Measurements from ENCODE around the gene AQP5.
A peak's percentile ranks its signal among the peaks of the same experiment; 100 is the strongest.

AQP5 gene

DNA sequence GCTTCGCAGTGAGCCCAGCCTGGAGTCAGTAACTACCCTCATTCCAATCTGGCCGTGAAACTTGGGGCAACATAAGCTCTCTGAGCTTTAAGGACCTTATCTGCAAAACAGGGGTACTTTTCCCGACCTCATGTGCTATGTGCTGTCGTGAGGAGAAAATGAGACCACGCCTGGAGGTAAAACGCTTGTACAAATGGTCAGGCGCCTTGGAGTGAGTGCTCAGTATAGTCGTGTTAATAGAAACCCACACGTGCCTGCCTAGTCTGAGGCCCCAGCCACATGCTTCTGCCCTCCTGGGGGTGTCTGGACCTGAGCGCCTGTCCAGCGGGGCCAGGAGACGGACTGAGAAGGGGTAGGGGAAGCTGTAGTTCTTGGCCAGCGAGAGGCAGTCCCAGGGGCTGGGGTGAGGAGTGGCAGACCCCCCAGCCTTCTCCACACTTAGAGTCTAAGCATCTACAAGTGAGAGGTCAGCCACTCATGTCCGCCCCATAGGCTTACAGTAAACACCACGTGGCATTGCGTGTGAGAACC lies 4.9 kb downstream of the AQP5 start:
- no peak for DNase-seq

DNA sequence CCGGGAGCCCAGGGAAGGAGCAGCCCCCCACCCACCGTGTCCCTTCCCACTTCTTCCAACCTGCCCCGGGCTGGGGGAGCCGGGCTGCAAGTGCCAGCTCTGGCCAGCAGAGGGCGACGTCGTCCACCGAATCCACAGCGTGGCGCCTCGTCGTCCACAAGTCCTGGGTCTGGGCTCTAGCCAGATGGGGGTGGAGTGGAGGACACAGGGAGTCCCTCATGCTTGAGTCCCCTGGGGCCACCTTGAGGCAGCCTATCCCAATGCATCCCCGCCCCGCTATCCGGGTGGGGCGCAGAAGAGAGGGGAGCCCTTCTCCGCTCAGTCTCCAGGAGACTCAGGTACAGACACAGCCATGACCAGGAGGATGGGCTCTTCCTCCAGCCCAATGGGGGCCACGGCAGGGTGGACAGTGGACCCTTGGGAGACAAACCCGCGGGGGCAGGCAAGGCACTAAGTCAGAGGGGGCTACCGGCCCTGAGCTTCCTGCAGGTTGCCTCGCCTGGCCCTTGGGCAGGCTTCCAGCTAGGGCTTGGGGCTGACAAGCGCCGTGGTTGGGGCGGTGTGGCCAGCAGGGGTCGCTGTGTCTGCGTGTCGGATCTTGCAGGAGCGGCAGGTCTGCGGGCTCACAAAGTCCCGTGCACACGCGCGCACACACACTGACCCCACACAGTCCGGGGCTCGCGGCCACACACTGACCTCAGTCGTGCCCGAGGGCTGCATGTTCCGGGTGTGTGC lies 5.5 kb downstream of the AQP5 start:
- DNase-seq, result peak; percentile 69

DNA sequence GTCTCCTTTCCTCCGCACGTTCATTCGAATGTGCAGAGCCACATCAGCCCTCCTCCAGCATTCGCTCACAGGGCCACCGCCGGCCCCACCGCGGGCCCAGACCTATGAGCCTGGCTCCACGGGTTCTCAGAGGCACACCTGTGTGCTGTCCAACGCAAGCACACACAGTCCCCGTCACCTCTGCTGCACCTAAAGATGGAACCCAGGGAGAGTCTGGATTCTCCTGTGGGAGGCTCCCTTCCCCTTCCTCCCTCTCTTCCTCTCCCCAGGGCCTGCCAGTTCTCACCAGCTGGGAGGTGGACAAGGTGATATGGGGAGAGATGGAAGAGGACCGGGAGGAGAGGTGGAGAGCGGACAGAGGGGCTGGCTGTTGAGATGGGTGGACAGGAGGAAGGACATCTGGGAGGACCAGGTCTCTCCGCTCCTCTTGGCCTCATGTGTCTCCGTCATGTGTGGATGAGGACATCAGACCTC lies 6.1 kb downstream of the AQP5 start:
- DNase-seq, result no peak

DNA sequence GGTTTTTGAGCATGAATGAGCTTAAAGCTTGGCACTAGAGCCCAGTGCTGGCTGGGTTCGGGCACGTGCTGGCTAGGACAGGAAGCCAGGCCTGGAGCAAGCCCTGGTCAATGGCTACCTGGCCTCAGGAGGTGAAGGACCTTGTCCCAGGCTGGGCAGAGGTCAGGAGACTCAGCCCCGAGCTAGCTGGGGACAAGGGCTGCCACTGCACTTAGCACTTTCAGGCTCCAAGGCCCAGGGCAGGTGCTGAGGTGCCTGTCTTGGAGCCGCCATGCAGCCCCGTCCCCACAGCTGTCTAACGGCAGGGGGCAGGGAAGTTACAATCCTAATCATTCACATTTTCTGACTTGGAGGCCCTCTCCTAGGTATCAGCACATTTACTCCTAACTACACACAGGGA lies 6.8 kb downstream of the AQP5 start:
- DNase-seq, result no peak

DNA sequence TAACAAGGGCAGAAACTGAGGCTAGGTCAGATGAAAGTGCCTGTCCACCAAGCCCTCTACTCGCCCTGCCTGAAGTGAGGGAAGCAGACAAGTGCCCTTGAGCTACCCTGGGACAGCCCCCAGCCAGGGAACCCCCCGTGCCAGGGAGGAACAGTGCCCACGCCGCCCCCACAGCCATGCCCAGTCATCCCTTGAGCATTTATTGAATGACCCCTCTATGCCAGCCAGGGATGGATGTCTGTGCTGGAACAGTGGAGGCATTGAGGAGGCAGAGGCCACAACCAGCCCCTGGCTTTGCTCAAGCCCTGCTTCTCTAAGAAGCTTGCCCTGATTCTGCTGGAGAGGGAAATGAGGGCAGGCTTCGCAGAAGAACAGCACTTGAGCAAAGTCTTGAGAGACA lies 7.4 kb downstream of the AQP5 start:
- DNase-seq, result no peak

DNA sequence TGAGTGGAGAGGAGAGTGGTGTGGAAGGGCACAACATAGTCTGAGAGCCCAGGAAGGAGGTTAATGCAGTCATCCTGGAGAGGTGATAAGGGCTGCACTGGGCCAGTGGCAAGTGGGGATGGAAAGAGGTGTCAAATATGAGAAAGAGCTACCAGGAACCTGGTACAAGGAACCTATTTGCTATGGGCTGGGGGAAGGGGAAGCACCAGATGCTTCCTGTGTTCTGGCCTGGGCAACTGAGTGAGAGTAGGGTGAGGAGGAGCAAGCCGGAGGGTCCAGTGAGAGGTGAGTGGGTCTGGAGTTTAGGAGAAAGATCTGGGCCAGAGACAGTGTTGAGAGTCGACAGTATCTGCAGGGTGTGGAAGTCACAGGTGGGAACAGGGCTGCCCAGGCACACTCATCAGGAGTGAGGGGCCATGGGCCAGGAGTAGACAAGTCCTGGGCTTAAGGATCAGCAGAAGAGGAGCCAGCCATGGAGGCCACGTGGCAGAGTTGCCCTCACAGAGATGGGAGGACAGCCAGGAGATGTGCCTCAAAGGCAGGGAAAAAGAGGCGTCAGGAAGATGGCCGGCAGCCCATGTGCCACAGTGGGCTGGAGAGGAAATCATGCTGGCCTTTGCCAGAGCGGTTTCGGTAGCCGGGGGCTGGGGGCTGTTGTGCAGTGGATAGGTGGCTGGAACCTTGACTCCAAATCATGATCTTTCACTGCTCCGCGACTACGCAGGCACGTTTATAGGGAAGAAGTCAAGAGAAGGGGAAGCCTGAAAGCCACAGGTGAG lies 8.2 kb downstream of the AQP5 start:
- no peak for DNase-seq

DNA sequence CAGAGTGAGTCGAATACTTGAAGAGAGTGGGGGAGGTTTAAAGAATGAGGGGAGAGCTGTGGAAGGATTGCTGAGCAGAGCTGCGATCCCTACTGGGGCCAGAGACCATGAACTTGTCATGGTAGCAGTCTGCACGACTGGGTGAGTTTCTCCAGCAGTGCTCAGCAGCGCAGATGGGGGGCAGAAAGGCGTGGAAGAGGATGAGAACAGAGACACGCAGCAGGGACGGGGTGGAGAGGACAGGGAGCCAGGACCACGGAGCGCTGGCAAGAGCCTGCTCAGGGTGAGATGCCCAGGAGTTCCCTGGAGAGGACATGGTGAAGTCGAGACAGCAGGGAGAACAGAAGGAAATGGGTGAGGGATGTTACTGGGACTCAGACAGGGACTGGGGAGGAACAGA lies 9.0 kb downstream of the AQP5 start:
- no peak for DNase-seq

DNA sequence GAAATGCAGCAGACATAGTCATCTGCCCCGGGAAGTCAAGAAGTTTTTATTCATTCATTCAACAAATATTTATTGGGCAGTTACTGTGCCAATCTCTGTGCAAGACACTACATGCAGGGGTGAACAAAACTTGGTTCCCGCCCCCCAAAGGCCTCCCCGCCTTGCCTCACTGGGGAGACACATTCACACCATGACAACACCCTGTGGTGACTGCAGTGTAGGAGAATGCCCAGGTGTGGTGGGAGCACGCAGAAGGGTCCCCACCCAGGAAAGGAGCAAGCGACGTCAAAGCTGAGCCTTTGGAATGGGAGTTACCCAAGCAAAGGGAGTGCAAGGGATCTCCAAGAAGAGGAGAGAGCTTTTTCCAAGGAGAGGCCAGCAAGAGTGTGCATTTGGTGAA lies 9.5 kb downstream of the AQP5 start:
- DNase-seq, result no peak

DNA sequence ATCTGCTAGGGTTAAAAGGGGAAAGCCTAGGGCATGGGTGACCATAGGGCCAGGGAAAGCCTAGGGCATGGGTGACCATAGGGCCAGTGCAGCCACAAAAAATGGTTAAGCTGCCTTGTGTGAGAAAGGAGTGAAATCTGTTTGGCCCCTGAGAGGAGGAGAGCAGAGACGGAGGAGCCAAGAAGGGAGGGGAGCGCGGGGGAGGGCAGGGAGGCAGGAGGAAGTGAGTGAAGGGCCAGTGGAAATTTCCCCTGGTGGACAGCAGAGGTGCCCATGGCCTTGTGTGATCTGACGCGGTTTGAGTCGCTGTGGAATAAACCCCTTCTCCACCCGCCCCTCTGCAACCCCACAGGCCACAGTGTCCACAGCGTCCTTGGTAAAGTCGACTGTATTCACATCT lies 10.5 kb downstream of the AQP5 start:
- no peak for DNase-seq

DNA sequence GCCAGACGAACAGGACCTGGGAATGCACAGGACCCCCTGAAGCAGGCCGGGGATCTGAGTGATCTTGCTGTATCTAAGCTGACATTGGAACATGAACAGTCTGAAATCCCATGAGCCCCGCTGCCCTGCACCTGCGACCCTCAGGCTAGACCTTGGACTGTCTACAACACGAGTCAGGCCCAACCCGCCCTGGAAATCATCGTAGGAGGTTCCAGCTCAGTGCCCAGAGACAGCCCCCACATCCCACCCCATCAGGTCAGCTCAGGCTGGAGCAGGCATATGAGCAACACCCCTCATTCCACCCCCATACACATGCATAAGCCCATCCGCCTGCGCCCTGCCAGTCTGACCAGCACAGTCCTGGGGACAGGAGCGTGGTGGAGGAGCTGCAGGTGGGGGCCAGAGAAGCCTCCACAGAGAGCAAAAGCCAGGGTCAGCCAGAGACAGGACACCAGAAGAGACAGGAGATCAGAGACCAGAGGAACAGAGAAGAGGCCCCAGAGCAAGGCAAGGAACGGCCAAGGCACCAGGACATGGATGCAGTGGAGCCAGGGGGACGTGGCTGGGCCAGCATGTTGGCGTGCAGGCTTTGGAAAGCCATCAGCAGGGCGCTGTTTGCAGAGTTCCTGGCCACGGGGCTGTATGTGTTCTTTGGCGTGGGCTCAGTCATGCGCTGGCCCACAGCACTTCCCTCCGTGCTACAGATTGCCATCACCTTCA lies 11.1 kb downstream of the AQP5 start, which contains the start of gene AQP6:
AQP6 (plus strand) TSS at position 307 of the 720 bp plus-strand sequence; CDS start at position 534, 227 bp downstream.
- no peak for DNase-seq

DNA sequence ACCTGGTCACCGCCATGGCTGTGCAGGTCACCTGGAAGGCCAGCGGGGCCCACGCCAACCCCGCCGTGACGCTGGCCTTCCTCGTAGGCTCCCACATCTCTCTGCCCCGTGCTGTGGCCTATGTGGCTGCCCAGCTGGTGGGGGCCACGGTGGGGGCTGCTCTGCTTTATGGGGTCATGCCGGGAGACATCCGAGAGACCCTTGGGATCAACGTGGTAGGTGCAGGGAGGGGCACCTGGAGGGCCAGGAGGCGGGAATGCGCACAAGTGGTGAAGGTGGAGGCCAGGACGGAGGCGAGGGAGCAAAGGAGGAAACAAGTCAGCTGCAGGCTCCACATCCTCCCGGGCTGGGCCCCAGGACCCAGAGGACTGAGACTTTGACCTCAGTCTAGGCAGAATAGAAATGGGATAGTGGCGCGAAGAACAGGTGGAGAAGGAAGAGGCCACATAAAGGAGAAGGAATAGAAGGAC lies 11.7 kb downstream of the AQP5 start:
- DNase-seq, result no peak

DNA sequence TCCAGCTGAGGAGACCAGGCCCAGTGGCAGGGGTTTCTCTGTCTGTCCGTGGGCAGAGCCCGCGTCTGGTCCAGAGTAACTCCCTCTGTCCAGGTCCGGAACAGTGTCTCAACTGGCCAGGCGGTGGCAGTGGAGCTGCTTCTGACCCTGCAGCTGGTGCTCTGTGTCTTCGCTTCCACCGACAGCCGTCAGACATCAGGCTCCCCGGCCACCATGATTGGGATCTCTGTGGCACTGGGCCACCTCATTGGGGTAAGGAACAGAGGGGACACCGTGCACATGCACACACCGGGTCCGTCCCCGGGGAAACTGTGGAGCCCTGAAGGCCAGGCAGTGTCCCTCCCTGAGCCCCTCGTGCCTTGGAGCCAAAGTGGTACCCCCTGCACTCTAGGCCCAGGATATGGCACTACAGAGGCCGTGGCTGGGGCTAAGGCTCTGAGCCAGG lies 12.6 kb downstream of the AQP5 start:
- no peak for DNase-seq

DNA sequence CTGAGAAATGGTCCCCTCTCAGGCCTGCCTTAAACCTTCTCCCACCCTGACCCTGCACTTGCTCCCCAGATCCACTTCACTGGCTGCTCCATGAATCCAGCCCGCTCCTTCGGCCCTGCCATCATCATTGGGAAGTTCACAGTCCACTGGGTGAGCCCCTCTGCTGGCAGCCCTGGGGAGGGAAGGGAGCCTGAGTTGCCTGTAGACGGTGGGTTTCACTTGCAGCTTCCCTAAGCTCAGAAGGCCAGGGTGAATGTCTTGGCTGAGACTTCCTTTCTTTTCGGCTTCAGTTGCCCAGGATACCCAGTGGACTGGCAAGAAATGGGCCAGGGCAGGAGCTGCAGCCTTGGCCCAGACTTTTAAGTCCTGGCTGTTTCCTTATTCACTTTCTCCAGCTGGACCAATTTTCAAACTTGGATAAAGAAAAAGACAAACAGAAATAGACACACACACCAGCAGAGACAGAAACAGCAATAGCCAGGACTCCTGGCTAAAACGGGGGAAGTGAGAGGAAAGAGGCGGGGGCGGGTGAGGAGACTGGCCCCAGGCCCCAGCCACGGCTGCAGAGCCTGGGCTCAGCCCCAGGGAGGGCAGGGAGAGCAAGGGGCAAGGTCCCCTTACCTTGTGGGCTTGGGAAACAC lies 13.1 kb downstream of the AQP5 start:
- no peak for DNase-seq

DNA sequence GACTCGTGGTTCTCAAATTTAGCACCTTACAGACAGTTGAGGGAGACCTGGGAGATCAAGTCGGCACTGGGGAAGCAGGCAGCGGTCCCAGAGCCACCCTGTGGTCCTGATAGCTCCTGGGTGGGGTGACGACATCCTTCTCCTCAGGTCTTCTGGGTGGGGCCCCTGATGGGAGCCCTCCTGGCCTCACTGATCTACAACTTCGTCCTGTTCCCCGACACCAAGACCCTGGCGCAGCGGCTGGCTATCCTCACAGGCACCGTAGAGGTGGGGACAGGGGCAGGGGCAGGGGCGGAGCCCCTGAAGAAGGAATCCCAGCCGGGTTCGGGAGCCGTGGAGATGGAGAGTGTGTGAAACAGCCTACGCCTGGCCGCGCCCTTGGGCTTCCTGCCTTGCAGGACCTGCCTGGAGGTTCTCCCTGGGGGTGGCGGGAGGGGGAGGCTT lies 13.7 kb downstream of the AQP5 start:
- no peak for DNase-seq

DNA sequence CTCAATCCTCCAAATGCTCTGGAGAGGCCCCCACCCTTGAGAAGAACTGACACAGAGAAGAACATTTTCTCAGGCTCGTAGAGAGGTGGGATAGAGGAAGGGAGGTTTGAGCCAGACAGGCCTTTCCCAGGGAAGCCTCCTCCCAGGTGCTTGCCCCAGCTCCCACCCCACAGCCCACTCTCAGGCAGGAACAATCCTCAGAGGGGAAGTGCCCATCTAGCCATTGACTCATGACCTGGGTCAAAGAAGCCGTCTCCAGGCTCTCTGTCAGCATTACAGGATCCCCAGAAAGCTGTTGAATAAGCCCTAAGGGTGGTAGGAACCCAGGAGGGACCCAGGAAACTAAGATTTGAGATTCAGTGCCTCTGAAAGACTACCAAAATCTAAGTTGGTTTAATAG lies 14.9 kb downstream of the AQP5 start:
- no peak for DNase-seq

DNA sequence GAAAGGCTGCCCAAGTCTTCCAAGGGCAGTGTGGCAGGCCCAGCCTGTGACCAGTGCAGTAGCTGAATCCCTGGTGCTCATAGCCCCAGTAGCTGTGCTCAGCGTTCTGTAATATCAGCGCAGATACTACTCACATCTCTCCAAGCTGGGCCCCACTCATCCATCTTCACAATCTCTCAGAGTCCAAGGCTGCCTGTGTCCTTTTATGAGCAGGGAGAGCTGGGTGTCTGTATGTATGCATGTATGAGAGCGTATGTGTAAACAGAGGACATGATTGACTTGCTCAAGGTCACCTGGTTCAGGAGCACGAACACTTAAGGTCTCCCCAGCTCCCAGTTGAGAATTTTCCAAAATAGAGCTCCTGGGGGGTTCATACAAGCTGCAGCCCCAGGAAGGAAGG lies 16.5 kb downstream of the AQP5 start:
- DNase-seq, result no peak

DNA sequence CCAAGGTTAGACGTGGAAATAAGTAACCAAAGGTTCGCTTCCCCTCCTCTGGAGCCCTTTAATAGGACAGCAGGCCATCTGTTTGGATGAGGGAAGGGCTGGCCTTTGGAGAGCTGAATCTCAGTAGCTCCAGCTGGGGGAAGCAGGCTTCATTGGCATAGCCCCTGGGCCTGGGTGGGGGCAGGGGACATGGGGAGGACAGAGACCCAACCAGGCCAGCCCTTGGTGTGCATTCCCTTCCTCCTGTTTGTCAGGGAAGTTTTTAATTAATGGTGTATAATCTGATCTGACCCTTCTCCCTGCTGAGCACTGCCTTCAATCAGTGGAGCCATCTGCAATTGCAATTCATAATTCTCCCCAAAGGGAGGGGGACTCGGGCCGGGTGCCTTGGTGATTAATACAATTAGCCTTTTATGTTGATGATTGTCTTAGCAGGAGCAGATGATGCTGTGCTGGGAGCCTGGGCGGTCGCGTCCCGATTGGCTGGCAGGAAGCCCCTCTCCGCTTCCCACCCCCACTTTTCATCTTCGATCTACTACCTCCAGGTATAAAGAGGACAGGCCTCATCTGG lies 17.4 kb downstream of the AQP5 start:
- no peak for DNase-seq

DNA sequence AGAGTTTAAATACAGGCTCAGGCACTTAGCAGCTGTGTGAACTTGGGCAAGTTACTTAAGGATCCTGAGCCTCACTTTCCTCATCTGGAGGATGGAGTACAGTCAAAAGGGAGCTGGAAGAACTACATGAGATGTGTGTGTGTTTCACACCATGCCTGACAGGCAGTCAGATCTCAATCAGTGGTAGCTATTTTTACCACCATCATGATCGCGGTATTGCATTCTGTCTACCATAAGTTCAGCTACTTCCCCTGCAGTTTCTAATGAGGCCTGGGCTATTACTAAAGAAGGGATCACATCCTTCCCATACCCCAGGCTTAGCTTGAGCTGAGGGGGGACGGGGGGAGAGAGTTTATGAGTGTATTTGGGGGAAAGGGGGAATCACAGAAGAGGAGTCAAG lies 18.1 kb downstream of the AQP5 start:
- DNase-seq, result no peak

DNA sequence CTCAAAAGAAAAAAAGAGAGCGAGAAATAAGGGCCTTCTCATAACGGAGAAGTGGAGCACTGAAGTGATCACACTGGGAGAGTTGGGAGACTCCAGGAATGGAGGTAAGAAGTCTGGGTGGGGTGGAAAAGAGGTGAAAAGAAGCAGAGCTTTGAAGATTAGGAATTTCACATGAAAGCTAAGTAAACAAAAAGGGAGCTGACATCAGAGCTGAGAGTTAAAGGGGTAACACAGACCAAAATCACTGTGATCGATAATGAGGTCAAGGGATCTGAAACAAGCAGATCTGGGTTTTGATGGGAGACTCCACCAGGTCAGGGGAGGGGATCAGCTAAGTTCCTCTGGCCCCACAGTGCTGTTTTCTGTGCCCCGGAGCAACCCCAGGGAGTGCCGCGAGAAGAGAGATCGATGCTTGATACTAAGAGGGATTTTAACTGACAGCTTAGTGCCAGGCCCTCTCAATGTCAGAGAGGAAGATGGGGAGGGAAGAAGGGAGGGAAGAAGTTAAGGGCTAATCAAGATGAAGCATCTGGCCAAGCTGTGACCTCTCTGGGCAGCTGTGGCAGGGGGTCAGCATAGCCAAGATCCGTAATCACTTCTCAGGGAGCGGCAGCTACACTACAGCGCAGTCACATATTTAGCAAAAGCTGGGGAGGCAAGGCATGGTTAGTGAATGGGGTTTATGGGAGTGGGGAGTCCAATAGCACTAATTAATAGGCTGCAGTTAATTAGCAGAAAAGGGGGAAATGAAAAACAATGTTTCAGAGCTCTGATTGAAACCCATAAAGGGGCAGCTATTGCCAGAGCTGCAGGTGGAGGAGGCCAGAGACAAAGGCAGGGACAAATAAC lies 19.1 kb downstream of the AQP5 start:
- no peak for DNase-seq

DNA sequence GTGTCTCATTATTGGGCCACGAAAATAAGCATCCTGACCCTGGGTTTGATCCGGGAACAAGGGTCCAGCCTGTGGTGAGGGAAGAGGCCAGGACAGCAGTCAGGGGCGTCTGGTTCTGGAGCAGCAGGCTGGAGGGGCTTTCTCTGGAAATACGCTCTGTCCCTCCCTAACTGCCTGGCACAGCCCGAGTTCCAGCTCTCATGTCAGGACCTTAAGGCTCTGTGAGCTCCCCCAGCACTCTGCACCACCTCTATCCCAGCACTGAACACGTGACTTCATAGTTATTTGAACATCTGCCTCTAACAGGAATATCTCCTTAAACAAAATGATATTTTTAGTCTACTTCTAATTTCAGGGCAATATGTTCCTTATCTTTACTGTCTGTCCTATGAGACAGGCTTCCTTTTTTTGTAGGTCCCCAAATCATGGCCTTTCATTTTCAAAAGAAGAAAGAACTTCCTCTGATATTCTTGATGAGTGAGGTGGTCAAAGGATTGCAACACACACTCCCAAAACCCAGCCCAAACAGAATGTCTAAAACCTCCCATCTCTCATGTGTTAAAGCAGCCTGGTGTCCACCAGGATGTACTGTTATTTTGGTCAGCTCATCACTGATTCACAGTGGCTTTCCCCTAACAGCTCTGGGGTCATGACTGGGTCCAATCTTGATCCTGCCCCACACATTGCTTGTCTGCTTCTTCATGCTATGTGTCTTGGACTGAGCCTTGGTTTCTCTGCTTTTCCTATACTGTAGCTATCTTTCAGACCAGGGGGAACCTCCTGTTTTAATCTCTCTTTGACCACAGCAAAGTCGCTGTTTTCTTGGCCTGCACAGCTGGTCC lies 20.8 kb downstream of the AQP5 start:
- DNase-seq, result no peak

All from NCI-H526 treated with DMSO at 0.1 percent for 48 hours (cell line).